ENCODE measurements around the gene KRTAP19-7. TPM values are rescaled to one million over a fixed set of nuclear protein-coding genes. Genes with fewer than 3 reads are reported as not detected.

The KRTAP19-7 gene
- total RNA-seq, 1 experiment from 2014 or later = not detected

GRCh38 chr21:30518876-30519275 lies 42.2 kb downstream of the KRTAP19-7 start:
- Histone ChIP-seq H3K9me3 (ENCODE audit: control insufficient read depth in 1 of 2, insufficient read depth in 1 of 2, low read depth in 1 of 2, low read length in 2 of 2) (peaks cover 0 to 25% of the 10 kb centered on the region in 2 experiments; a peak in 2 of 4 replicates), H2AFZ (ENCODE audit: low read depth, low read length, poor library complexity, severe bottlenecking) (no peak overlapping the region), H3K27ac (ENCODE audit: low read depth, low read length) (no peak overlapping the region), H4K20me1 (ENCODE audit: insufficient read depth) (no peaks in the 10 kb centered on the region), H3K4me2 (ENCODE audit: low read length) (no peak overlapping the region), H3K79me2 (ENCODE audit: insufficient read depth, low read length) (no peaks in the 10 kb centered on the region), H3K36me3 (ENCODE audit: control insufficient read depth in 1 of 2, insufficient read depth in 2 of 2, low read length in 2 of 2) (no peaks in the 10 kb centered on the region; a peak in 1 of 4 replicates), H3K27me3 (ENCODE audit: insufficient read depth, low read length) (no peaks in the 10 kb centered on the region), H3K4me3 (replicated peaks in 1 of 2; ENCODE audit: low read depth in 1 of 2, low read length in 2 of 2) (no peak overlapping the region), H3K9ac (ENCODE audit: low read length) (no peak overlapping the region), H3K4me1 (ENCODE audit: control insufficient read depth in 1 of 2, insufficient read depth in 2 of 2, low read length in 2 of 2) (no peaks in the 10 kb centered on the region), H3K9me2 (ENCODE audit: insufficient read depth) (no peaks in the 10 kb centered on the region)
- RAD21 ChIA-PET (ENCODE audit: low non-redundant PET in 1 of 2, low total read pairs in 2 of 2, uncharacterized antibody in 2 of 2, unreplicated experiment in 2 of 2) = no interaction called here
- DNase-seq (ENCODE audit: low read depth, low spot score) = no peak
- TF ChIP-seq POLR2A (IDR thresholded peaks at IDR 0.05; ENCODE audit: borderline replicate concordance, extremely low read depth, insufficient read depth, insufficient read length) (no peak), ZNF274 (IDR thresholded peaks at IDR 0.05; ENCODE audit: low read depth, low read length) (no peak), POLR2AphosphoS5 (IDR thresholded peaks at IDR 0.05; ENCODE audit: low read depth, low read length) (no peak)
- intact Hi-C loops (cut with micrococcal nuclease) = no loop called here
- BruUV-seq (replicated peaks) = no TSS peak
- ATAC-seq = no peak
- POLR2A ChIA-PET = no interaction called here
- CTCF ChIA-PET = no interaction called here

DNA sequence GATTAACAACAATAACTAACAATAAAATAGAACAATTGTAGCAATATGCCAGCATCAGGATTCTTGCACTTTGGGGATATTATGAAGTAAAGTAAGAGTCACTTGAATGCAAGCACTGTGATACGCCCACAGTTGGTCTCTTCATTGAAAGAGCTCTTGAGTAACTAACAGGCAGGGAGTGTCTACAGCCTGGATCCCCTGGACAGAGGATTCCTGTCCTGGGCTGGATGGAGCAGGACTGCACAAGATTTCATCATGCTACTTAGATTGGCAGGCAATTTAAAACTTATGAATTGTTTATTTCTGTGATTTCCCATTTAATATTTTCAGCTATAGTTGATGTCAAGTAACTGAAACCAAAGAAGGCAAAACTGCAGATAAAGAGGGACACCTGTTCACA lies 45.4 kb downstream of the KRTAP19-7 start:
- H3K9ac ChIP-seq (ENCODE audit: low read length) = no peak overlapping the region
- H3K9me2 ChIP-seq (ENCODE audit: insufficient read depth) = no peaks in the 10 kb centered on the region
- intact Hi-C loops (cut with micrococcal nuclease) = no loop called here

More for the DNA sequence above, 45.4 kb downstream of the KRTAP19-7 start:
- BruUV-seq (replicated peaks) = no TSS peak
- H3K36me3 ChIP-seq (ENCODE audit: control insufficient read depth in 1 of 2, insufficient read depth in 2 of 2, low read length in 2 of 2) = no peaks in the 10 kb centered on the region; a peak in 1 of 4 replicates
- no peak overlapping the region for H2AFZ ChIP-seq (ENCODE audit: low read depth, low read length, poor library complexity, severe bottlenecking)
- no peak overlapping the region for H3K4me3 ChIP-seq (replicated peaks in 1 of 2; ENCODE audit: low read depth in 1 of 2, low read length in 2 of 2)
- no peak for TF ChIP-seq EZH2phosphoT487 (IDR thresholded peaks at IDR 0.05; ENCODE audit: borderline replicate concordance)
- TF ChIP-seq ZNF274 (IDR thresholded peaks at IDR 0.05; ENCODE audit: low read depth, low read length) = no peak
- no peak for TF ChIP-seq SIN3A (IDR thresholded peaks at IDR 0.05; ENCODE audit: low read depth)
- H3K27me3 ChIP-seq (ENCODE audit: insufficient read depth, low read length) = no peaks in the 10 kb centered on the region
- ChIA-PET RAD21 (ENCODE audit: low non-redundant PET in 1 of 2, low total read pairs in 2 of 2, uncharacterized antibody in 2 of 2, unreplicated experiment in 2 of 2) (no interaction called here), CTCF (no interaction called here), POLR2A (no interaction called here)
- ATAC-seq (no peak), DNase-seq (ENCODE audit: low read depth, low spot score) (no peak)
- H3K27ac ChIP-seq (ENCODE audit: low read depth, low read length) = no peak overlapping the region
- H3K9me3 ChIP-seq (ENCODE audit: control insufficient read depth in 1 of 2, insufficient read depth in 1 of 2, low read depth in 1 of 2, low read length in 2 of 2) = peaks cover 6 to 17% of the 10 kb centered on the region in 2 experiments; a peak in 3 of 4 replicates
- H3K79me2 ChIP-seq (ENCODE audit: insufficient read depth, low read length) = no peaks in the 10 kb centered on the region
- no peak overlapping the region for H3K4me2 ChIP-seq (ENCODE audit: low read length)
- H4K20me1 ChIP-seq (ENCODE audit: insufficient read depth) = no peaks in the 10 kb centered on the region
- H3K4me1 ChIP-seq (ENCODE audit: control insufficient read depth in 1 of 2, insufficient read depth in 2 of 2, low read length in 2 of 2) = no peaks in the 10 kb centered on the region

Other genes starting within 250 kb of the KRTAP19-7 start
- not detected for gene KRTAP26-1, start 241.0 kb downstream of the KRTAP19-7 start, total RNA-seq (2021; ENCODE audit: unreplicated experiment)
- gene KRTAP27-1, start 223.6 kb downstream of the KRTAP19-7 start, total RNA-seq (2021; ENCODE audit: unreplicated experiment) = not detected
- gene KRTAP23-1, start 212.7 kb downstream of the KRTAP19-7 start, total RNA-seq (2021; ENCODE audit: unreplicated experiment) = not detected
- not detected for gene KRTAP13-2, start 189.0 kb downstream of the KRTAP19-7 start, total RNA-seq (2021; ENCODE audit: unreplicated experiment)
- not detected for gene KRTAP13-1, start 165.3 kb downstream of the KRTAP19-7 start, total RNA-seq (2021; ENCODE audit: unreplicated experiment)
- not detected for gene KRTAP13-3, start 135.4 kb downstream of the KRTAP19-7 start, total RNA-seq (2021; ENCODE audit: unreplicated experiment)
- gene KRTAP13-4, start 131.1 kb downstream of the KRTAP19-7 start, total RNA-seq (2021; ENCODE audit: unreplicated experiment) = not detected
- not detected for gene KRTAP15-1, start 121.0 kb downstream of the KRTAP19-7 start, total RNA-seq (2021; ENCODE audit: unreplicated experiment)
- gene KRTAP19-1, start 80.9 kb downstream of the KRTAP19-7 start, total RNA-seq (2021; ENCODE audit: unreplicated experiment) = not detected
- not detected for gene KRTAP19-2, start 73.9 kb downstream of the KRTAP19-7 start, total RNA-seq (2021; ENCODE audit: unreplicated experiment)
- gene KRTAP19-3, start 69.3 kb downstream of the KRTAP19-7 start, total RNA-seq (2021; ENCODE audit: unreplicated experiment) = not detected
- gene KRTAP19-4, start 64.1 kb downstream of the KRTAP19-7 start, total RNA-seq (2021; ENCODE audit: unreplicated experiment) = not detected
- gene KRTAP19-5, start 59.2 kb downstream of the KRTAP19-7 start, total RNA-seq (2021; ENCODE audit: unreplicated experiment) = not detected
- not detected for gene KRTAP19-6, start 19.4 kb downstream of the KRTAP19-7 start, total RNA-seq (2021; ENCODE audit: unreplicated experiment)
- not detected for gene KRTAP22-2, start 29.1 kb upstream of the KRTAP19-7 start, total RNA-seq (2021; ENCODE audit: unreplicated experiment)
- not detected for gene KRTAP6-3, start 31.1 kb upstream of the KRTAP19-7 start, total RNA-seq (2021; ENCODE audit: unreplicated experiment)
- gene KRTAP6-2, start 37.6 kb upstream of the KRTAP19-7 start, total RNA-seq (2021; ENCODE audit: unreplicated experiment) = not detected
- gene KRTAP22-1, start 39.8 kb upstream of the KRTAP19-7 start, total RNA-seq (2021; ENCODE audit: unreplicated experiment) = not detected
- not detected for gene KRTAP6-1, start 52.6 kb upstream of the KRTAP19-7 start, total RNA-seq (2021; ENCODE audit: unreplicated experiment)
- gene KRTAP20-1, start 55.1 kb upstream of the KRTAP19-7 start, total RNA-seq (2021; ENCODE audit: unreplicated experiment) = not detected
- gene KRTAP20-4, start 59.3 kb upstream of the KRTAP19-7 start, total RNA-seq (2021; ENCODE audit: unreplicated experiment) = not detected
- not detected for gene KRTAP20-2, start 73.9 kb upstream of the KRTAP19-7 start, total RNA-seq (2021; ENCODE audit: unreplicated experiment)
- not detected for gene KRTAP20-3, start 81.5 kb upstream of the KRTAP19-7 start, total RNA-seq (2021; ENCODE audit: unreplicated experiment)
- gene KRTAP21-3, start 157.5 kb upstream of the KRTAP19-7 start, total RNA-seq (2021; ENCODE audit: unreplicated experiment) = not detected
- not detected for gene KRTAP21-2, start 185.9 kb upstream of the KRTAP19-7 start, total RNA-seq (2021; ENCODE audit: unreplicated experiment)
- gene KRTAP21-1, start 194.1 kb upstream of the KRTAP19-7 start, total RNA-seq (2021; ENCODE audit: unreplicated experiment) = not detected

All from HCT116 (cell line).